ENCODE data around the gene DRG2.

DNA sequence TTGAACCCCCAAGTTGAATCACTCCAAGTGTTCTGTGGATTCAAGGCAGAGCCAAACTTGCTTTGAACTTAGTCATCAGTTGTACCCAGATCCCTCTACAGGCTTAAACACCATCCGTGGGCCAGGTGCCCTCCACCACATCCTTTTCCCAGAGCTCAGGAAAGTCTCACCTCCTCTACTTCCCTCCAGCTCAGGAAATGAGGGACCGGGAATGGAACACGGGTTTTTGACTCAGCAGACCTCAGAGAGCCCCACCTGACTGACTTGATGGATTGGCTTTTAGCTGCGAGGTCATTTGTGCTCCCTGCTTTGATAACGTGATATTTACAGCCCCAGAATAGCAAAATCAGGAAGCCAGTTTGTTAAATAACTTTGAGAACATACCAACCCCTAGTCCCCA is 28.5 kb upstream of the DRG2 start:
- no peak for TF ChIP-seq MAFK (IDR thresholded peaks at IDR 0.05; ENCODE audit: low read depth, low read length)
- TF ChIP-seq GABPA (IDR thresholded peaks at IDR 0.05; ENCODE audit: borderline replicate concordance, insufficient read depth, low read length), result no peak
- TF ChIP-seq POLR2A (IDR thresholded peaks at IDR 0.05; ENCODE audit: control extremely low read depth in 1 of 2, low read depth in 2 of 2, low read length in 2 of 2), result no peak
